Right lobe of liver (tissue), 6 donors: ENCODE measurements around the gene MAFF. TPM values are rescaled to one million over a fixed set of nuclear protein-coding genes. Genes with fewer than 3 reads are reported as not detected.

ENCODE experiments used
- ATAC-seq, 4 donors: fragments of 200-7000 bp; cut with Tn5 transposase; one replicate each; pipeline ENCODE4 v1.9.1; 2020; ENCODE audit warnings: mild to moderate bottlenecking in 4 of 4, moderate library complexity in 4 of 4
- DNase-seq, 3 donors: peaks; one replicate each; pipeline ENCODE4 v3.0.0-alpha.2; 2020
- H3K27ac ChIP-seq, 3 donors: fragments of 200-600 bp; one replicate each; pipeline ENCODE4 v1.8.0; 2022
- H3K27me3 ChIP-seq, 2 donors: fragments of 200-600 bp; one replicate each; pipeline ENCODE4 v1.8.0; 2022
- H3K36me3 ChIP-seq, 4 donors: fragments of 200-600 bp; sonication (generic) in 1 of 4; one replicate each; pipeline versions ENCODE4 v1.5.1 to v1.8.0; 2017 to 2022; ENCODE audit warnings: control low read depth in 1 of 4
- H3K4me1 ChIP-seq, 4 donors: fragments of 200-600 bp; sonication (generic) in 1 of 4; one replicate each; pipeline versions ENCODE4 v1.5.1 to v1.8.0; 2017 to 2022; ENCODE audit warnings: control low read depth in 1 of 4
- H3K4me3 ChIP-seq, 3 donors: fragments of 200-600 bp; one replicate each; pipeline ENCODE4 v1.8.0; 2022
- H3K9me3 ChIP-seq, 4 donors: fragments of 200-600 bp; sonication (generic) in 1 of 4; one replicate each; pipeline versions ENCODE4 v1.5.1 to v1.8.0; 2017 to 2022; ENCODE audit warnings: control low read depth in 1 of 4
- POLR2A ChIP-seq: fragments of 450-650 bp; IDR thresholded peaks from one replicate; pipeline ENCODE4 v1.6.1; 2017; ENCODE audit warnings: antibody characterized with exemption, mild to moderate bottlenecking
- WGBS: methylation state at CpG from one replicate; pipeline ENCODE4 v1.1.6; 2018; ENCODE audit warnings: low coverage, low lambda C conversion rate; ENCODE audit not compliant: insufficient coverage; ENCODE audit errors: missing lambda C conversion rate; 5-methylcytosine and 5-hydroxymethylcytosine counted together
- intact Hi-C, 2 donors: fragments of 100-400 bp; cut with DNase I; formaldehyde crosslinking; loops; one replicate each; pipeline versions ENCODE4 v1.11.2 to v1.14.1; 2022
- small RNA-seq, 2 experiments: library from RNA; depleted of rRNA; stranded (forward); fragments of <200 nt; gene quantifications; one replicate each; pipeline ENCODE3, GENCODE V24; 2016
- total RNA-seq, 6 experiments: library from RNA; depleted of rRNA in 2 of 6; stranded (reverse); fragments of >200 nt in 2 of 6; fragmentation: NEBNext Ultra II Directional in 3 of 6; extraction: Animal tissue kit (Norgen Biotek cat#: 25700) in 3 of 6; gene quantifications; one replicate each; pipeline versions ENCODE4 v1.1.0 to v1.2.4, GENCODE V29; 2016 to 2023
- TF ChIP-seq, protein P1 (sequence below), 4 donors: fragments of 200-600 bp in 3 of 4; fragments of 450-650 bp in 1 of 4; IDR thresholded peaks; one replicate each; pipeline versions ENCODE4 v1.5.1 to v1.8.0; 2016 to 2022; ENCODE audit warnings: antibody characterized with exemption in 4 of 4, mild to moderate bottlenecking in 2 of 4
- donor health status: DM: no; HTN: yes; CAD: no.
- donor health status: DM: no; HTN: no; CAD: no.
- donor health status: DM: no; HTN: no; CAD: no.
- donor health status: DM: no; HTN: yes; CAD: no.
- donor health status: DM: no; HTN: yes; CAD: no.

The MAFF gene
- total RNA-seq, 6 experiments from 2014 or later = 2.6 to 30.6 (median 11.0) TPM

DNA sequence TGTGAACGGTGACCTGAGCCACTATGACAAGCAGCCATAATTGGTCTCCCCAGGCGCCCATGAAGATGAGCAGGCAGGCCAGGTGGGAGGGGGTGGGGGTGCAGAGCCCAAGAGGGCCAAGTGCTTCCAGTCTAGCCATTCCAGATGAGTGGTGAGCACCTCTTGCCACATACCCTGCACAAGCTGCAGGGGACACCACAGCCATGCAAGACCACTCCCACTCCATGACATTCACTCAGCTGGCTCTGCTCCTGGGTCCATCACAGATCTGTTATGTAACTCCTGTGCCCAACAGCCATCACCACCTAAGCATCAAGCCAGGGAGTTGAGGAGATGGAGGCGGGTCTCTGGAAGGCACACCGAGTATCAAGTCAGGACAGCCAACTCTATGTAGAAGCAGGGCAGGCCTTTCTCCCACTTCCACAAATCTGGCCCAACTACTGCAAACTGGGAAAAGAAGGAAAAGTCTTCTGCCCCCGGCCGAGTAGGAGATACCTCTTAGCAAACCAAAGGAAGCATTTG, 62.6 kb downstream of the MAFF start:
- no peaks in the 10 kb centered on the region for H3K36me3 ChIP-seq
- no peak for TF ChIP-seq POLR2A
- TF ChIP-seq, protein P1, sequence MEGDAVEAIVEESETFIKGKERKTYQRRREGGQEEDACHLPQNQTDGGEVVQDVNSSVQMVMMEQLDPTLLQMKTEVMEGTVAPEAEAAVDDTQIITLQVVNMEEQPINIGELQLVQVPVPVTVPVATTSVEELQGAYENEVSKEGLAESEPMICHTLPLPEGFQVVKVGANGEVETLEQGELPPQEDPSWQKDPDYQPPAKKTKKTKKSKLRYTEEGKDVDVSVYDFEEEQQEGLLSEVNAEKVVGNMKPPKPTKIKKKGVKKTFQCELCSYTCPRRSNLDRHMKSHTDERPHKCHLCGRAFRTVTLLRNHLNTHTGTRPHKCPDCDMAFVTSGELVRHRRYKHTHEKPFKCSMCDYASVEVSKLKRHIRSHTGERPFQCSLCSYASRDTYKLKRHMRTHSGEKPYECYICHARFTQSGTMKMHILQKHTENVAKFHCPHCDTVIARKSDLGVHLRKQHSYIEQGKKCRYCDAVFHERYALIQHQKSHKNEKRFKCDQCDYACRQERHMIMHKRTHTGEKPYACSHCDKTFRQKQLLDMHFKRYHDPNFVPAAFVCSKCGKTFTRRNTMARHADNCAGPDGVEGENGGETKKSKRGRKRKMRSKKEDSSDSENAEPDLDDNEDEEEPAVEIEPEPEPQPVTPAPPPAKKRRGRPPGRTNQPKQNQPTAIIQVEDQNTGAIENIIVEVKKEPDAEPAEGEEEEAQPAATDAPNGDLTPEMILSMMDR (IDR thresholded peaks at IDR 0.05) = no peak
- H3K4me1 ChIP-seq = peaks cover 0 to 7% (median 1%) of the 10 kb centered on the region in 4 donors
- no peaks in the 10 kb centered on the region for H3K9me3 ChIP-seq
- intact Hi-C loops = loop anchor here in 1 of 2 donors (10.0 kb wide), 1 partner anchor 80 kb away; no protein-coding TSS in a partner anchor
- no peak for ATAC-seq
- no peak for DNase-seq
- 84% methylated on average over 3 of the region's 6 CpGs for WGBS
- no peaks in the 10 kb centered on the region for H3K27me3 ChIP-seq
- H3K27ac ChIP-seq = no peak overlapping the region
- no peak overlapping the region for H3K4me3 ChIP-seq

Small RNA genes lying within 50 kb of the gene (small RNA-seq; reads per million reads assigned to genes)
- 0 reads per million in 2 experiments for gene RN7SL704P

Other genes starting within 250 kb of the MAFF start
- gene C22orf23, start 248.4 kb upstream of the MAFF start, total RNA-seq = under 1 TPM in 1 of 6 experiments, not detected in 5; 0.40 TPM
- gene POLR2F, start 248.3 kb upstream of the MAFF start, total RNA-seq = 10 to 100 TPM; 42.4 to 60.5 (median 56.3) TPM
- under 1 TPM in 2 of 6 experiments, not detected in 4; 0.24 to 0.29 TPM for gene SOX10, start 217.4 kb upstream of the MAFF start, total RNA-seq
- 10 to 100 TPM; 13.0 to 26.4 (median 20.3) TPM for gene PICK1, start 144.6 kb upstream of the MAFF start, total RNA-seq
- not detected for gene SLC16A8, start 117.8 kb upstream of the MAFF start, total RNA-seq
- 1 to 10 TPM in 3 of 6 experiments, under 1 TPM in 3; 0.79 to 5.0 (median 1.4) TPM for gene BAIAP2L2, start 91.3 kb upstream of the MAFF start, total RNA-seq
- gene PLA2G6, start 20.2 kb upstream of the MAFF start, total RNA-seq = 10 to 100 TPM in 5 of 6 experiments, 1 to 10 TPM in 1; 8.1 to 32.9 (median 19.8) TPM
- gene TMEM184B, start 71.0 kb downstream of the MAFF start, total RNA-seq = 10 to 100 TPM in 5 of 6 experiments, 1 to 10 TPM in 1; 7.9 to 42.6 (median 16.9) TPM
- 10 to 100 TPM; 19.9 to 41.8 (median 27.4) TPM for gene CSNK1E, start 115.4 kb downstream of the MAFF start, total RNA-seq